ENCODE measurements around the gene CCT3.

The CCT3 gene

GRCh38 chr1:156319664-156320063 is 18.4 kb downstream of the CCT3 start:
- DNase-seq = no peak

GRCh38 chr1:156316909-156317308 is 21.2 kb downstream of the CCT3 start:
- DNase-seq = no peak

- DNase-seq = no peak
Measured at GRCh38 chr1:156310962-156311361, 27.1 kb downstream of the CCT3 start.

- no peak for DNase-seq
Measured at GRCh38 chr1:156308078-156308477, 30.0 kb downstream of the CCT3 start.

GRCh38 chr1:156305215-156305614 is 32.9 kb downstream of the CCT3 start:
- DNase-seq = no peak

- no peak for DNase-seq
Measured at GRCh38 chr1:156303241-156303640, 34.9 kb downstream of the CCT3 start.

- DNase-seq = no peak
Measured at GRCh38 chr1:156298852-156299357, 39.2 kb downstream of the CCT3 start, which contains the start of gene VHLL. Gene VHLL (minus strand): TSS chr1:156299307. CDS start chr1:156299189, 118 bp downstream.

- DNase-seq = peak; percentile 66
Measured at GRCh38 chr1:156295391-156295947, 42.6 kb downstream of the CCT3 start, which contains the start of gene GLMP. Gene GLMP (minus strand): TSS chr1:156295679. CDS start chr1:156295645, 34 bp downstream.

- DNase-seq = no peak
Measured at GRCh38 chr1:156293895-156294294, 44.2 kb downstream of the CCT3 start.

GRCh38 chr1:156293098-156293434 is 45.0 kb downstream of the CCT3 start:
- no peak for DNase-seq

GRCh38 chr1:156291226-156292061 is 46.6 kb downstream of the CCT3 start:
- DNase-seq = peak; percentile 51

GRCh38 chr1:156289857-156290256 is 48.2 kb downstream of the CCT3 start:
- DNase-seq = no peak

- DNase-seq = no peak
Measured at GRCh38 chr1:156286061-156286460, 52.0 kb downstream of the CCT3 start.

GRCh38 chr1:156285437-156285836 is 52.7 kb downstream of the CCT3 start:
- no peak for DNase-seq

GRCh38 chr1:156284757-156285156 is 53.3 kb downstream of the CCT3 start:
- no peak for DNase-seq

GRCh38 chr1:156284112-156284511 is 54.0 kb downstream of the CCT3 start, which contains the start of gene TMEM79:
Gene TMEM79 (plus strand): TSS chr1:156284325. CDS start chr1:156285227, 902 bp downstream.
- no peak for DNase-seq

- DNase-seq = no peak
Measured at GRCh38 chr1:156283521-156283920, 54.6 kb downstream of the CCT3 start.

- peak; percentile 97 for DNase-seq
Measured at GRCh38 chr1:156282479-156283222, 55.4 kb downstream of the CCT3 start, which contains the start of gene SMG5. Gene SMG5 (minus strand): TSS chr1:156282825. CDS start chr1:156282680, 145 bp downstream.

- DNase-seq = peak; percentile 76
Measured at GRCh38 chr1:156281693-156282478, 56.2 kb downstream of the CCT3 start.

- no peak for DNase-seq
Measured at GRCh38 chr1:156281281-156281680, 56.8 kb downstream of the CCT3 start.

- no peak for DNase-seq
Measured at GRCh38 chr1:156279837-156280236, 58.3 kb downstream of the CCT3 start.

GRCh38 chr1:156276966-156277381 is 61.1 kb downstream of the CCT3 start:
- DNase-seq = no peak
